ENCODE measurements around the gene BEST3.
"Not testable (repeated sequence)": the region's sequence is repeated elsewhere in the genome, so short reads cannot be mapped to it uniquely, and the experiment has no call there.

Gene BEST3

GRCh38 chr12:69648476-69648875 lies 50.6 kb downstream of the BEST3 start:
- no peak for ATAC-seq
- DNase-seq, result no peak

GRCh38 chr12:69647178-69647577 lies 51.9 kb downstream of the BEST3 start:
- no peak for DNase-seq
- ATAC-seq, result no peak

- ATAC-seq (no peak), DNase-seq (no peak)
Measured at GRCh38 chr12:69645031-69645430, 54.1 kb downstream of the BEST3 start.

- ATAC-seq (no peak), DNase-seq (no peak)
Measured at GRCh38 chr12:69644511-69644910, 54.6 kb downstream of the BEST3 start.

- no peak for DNase-seq
- no peak for ATAC-seq
Measured at GRCh38 chr12:69642531-69642930, 56.6 kb downstream of the BEST3 start.

GRCh38 chr12:69641546-69641945 lies 57.6 kb downstream of the BEST3 start:
- DNase-seq (no peak), ATAC-seq (no peak)

- peak; percentile 72 for DNase-seq
- ATAC-seq, result peak; percentile 67
Measured at GRCh38 chr12:69639400-69640016, 59.6 kb downstream of the BEST3 start.

GRCh38 chr12:69633061-69633460 lies 66.0 kb downstream of the BEST3 start:
- DNase-seq (no peak), ATAC-seq (no peak)

GRCh38 chr12:69630191-69630590 lies 68.9 kb downstream of the BEST3 start:
- DNase-seq (no peak), ATAC-seq (no peak)

- no peak for ATAC-seq
Measured at GRCh38 chr12:69627501-69627900, 71.6 kb downstream of the BEST3 start.

GRCh38 chr12:69623970-69624369 lies 75.1 kb downstream of the BEST3 start:
- DNase-seq, result no peak
- no peak for ATAC-seq

More at GRCh38 chr12:69627501-69627900, 71.6 kb downstream of the BEST3 start:
- no peak for DNase-seq

GRCh38 chr12:69621551-69621950 lies 77.6 kb downstream of the BEST3 start:
- DNase-seq (no peak), ATAC-seq (no peak)

- no peak for ATAC-seq
Measured at GRCh38 chr12:69620921-69621320, 78.2 kb downstream of the BEST3 start.

GRCh38 chr12:69620077-69620476 lies 79.0 kb downstream of the BEST3 start:
- ATAC-seq, result no peak
- no peak for DNase-seq

More at GRCh38 chr12:69620921-69621320, 78.2 kb downstream of the BEST3 start:
- DNase-seq, result no peak

GRCh38 chr12:69619050-69619449 lies 80.1 kb downstream of the BEST3 start:
- ATAC-seq, result no peak
- DNase-seq, result no peak

GRCh38 chr12:69616025-69616424 lies 83.1 kb downstream of the BEST3 start:
- DNase-seq (no peak), ATAC-seq (no peak)

- DNase-seq (no peak), ATAC-seq (no peak)
Measured at GRCh38 chr12:69613351-69613750, 85.8 kb downstream of the BEST3 start.

GRCh38 chr12:69610729-69611128 lies 88.4 kb downstream of the BEST3 start, which contains the start of gene LRRC10:
TSS of gene LRRC10 (minus strand) at chr12:69610907. CDS start at chr12:69610838, 69 bp downstream.
- ATAC-seq (no peak), DNase-seq (no peak)

GRCh38 chr12:69610126-69610525 lies 89.0 kb downstream of the BEST3 start:
- ATAC-seq (no peak), DNase-seq (no peak)

- ATAC-seq (no peak), DNase-seq (no peak)
Measured at GRCh38 chr12:69608114-69608513, 91.0 kb downstream of the BEST3 start.

GRCh38 chr12:69604275-69604674 lies 94.8 kb downstream of the BEST3 start:
- not testable (repeated sequence) for ATAC-seq, DNase-seq
